Fibroblast of pulmonary artery (primary cell): ENCODE results near the gene STH.
"Not testable (repeated sequence)": the region's sequence is repeated elsewhere in the genome, so short reads cannot be mapped to it uniquely, and the experiment has no call there.

ENCODE experiments used
- DNase-seq: peaks from one replicate; pipeline ENCODE4 v3.0.0-alpha.2; 2010; ENCODE audit warnings: low read depth
- H3K4me3 ChIP-seq: replicated peaks from 2 replicates; pipeline ENCODE4 v1.5.1; 2011; ENCODE audit warnings: low read depth, mild to moderate bottlenecking, control low read depth, low read length, moderate library complexity
- CTCF ChIP-seq: IDR thresholded peaks from 2 replicates; pipeline ENCODE4 v1.5.1; 2011; ENCODE audit warnings: mild to moderate bottlenecking, control low read depth, low read length, inconsistent platforms; ENCODE audit errors: missing control alignments

Gene STH

GRCh38 chr17:45953561-45953960 is 45.5 kb upstream of the STH start:
- DNase-seq, result no peak
- TF ChIP-seq CTCF, result no peak
- no peak overlapping the region for H3K4me3 ChIP-seq

- H3K4me3 ChIP-seq, result no peak overlapping the region
- no peak for DNase-seq
- no peak for TF ChIP-seq CTCF
Measured at GRCh38 chr17:45954914-45955313, 44.1 kb upstream of the STH start.

GRCh38 chr17:45955326-45955725 is 43.7 kb upstream of the STH start:
- no peak for DNase-seq
- TF ChIP-seq CTCF, result no peak
- no peak overlapping the region for H3K4me3 ChIP-seq

GRCh38 chr17:45956090-45956489 is 43.0 kb upstream of the STH start:
- TF ChIP-seq CTCF, result no peak
- H3K4me3 ChIP-seq, result no peak overlapping the region
- no peak for DNase-seq

GRCh38 chr17:45956746-45957145 is 42.3 kb upstream of the STH start:
- H3K4me3 ChIP-seq, DNase-seq: not testable (repeated sequence)

GRCh38 chr17:45958307-45958706 is 40.7 kb upstream of the STH start:
- H3K4me3 ChIP-seq, result no peak overlapping the region
- no peak for TF ChIP-seq CTCF
- no peak for DNase-seq

- DNase-seq, result no peak
- no peak overlapping the region for H3K4me3 ChIP-seq
- no peak for TF ChIP-seq CTCF
Measured at GRCh38 chr17:45958994-45959665, 39.9 kb upstream of the STH start.
